Measurements from ENCODE around the gene FMN1.

Gene FMN1

GRCh38 chr15:33008284-33008995, 186.1 kb downstream of the FMN1 start:
- Histone ChIP-seq H3K27me3 (replicated peaks) (no peaks in the 10 kb centered on the region), H3K27ac (peak overlapping the region; percentile 80), H3K4me3 (ENCODE audit: low read depth, low read length) (no peak overlapping the region), H3K36me3 (replicated peaks) (no peaks in the 10 kb centered on the region)
- in situ Hi-C loops (cut with HindIII; ENCODE audit: low pct_ligation_motif_present, low sequenced_read_pairs) = loop anchor here (25.0 kb wide), 1 partner anchor 129 kb away; no protein-coding TSS in a partner anchor
- no peak for TF ChIP-seq CTCF (IDR thresholded peaks at IDR 0.05; ENCODE audit: low read depth, low read length, missing control alignments)
- DNase-seq = peak; percentile 90

GRCh38 chr15:33007303-33007855, 187.1 kb downstream of the FMN1 start:
- H3K27me3 ChIP-seq (replicated peaks) = no peaks in the 10 kb centered on the region
- TF ChIP-seq CTCF (IDR thresholded peaks at IDR 0.05; ENCODE audit: low read depth, low read length, missing control alignments) = peak; percentile 64
- peak; percentile 82 for DNase-seq
- peak overlapping the region; percentile 80 for H3K27ac ChIP-seq
- no peaks in the 10 kb centered on the region for H3K36me3 ChIP-seq (replicated peaks)
- no peak overlapping the region for H3K4me3 ChIP-seq (ENCODE audit: low read depth, low read length)
- in situ Hi-C loops (cut with HindIII; ENCODE audit: low pct_ligation_motif_present, low sequenced_read_pairs) = loop anchor here (25.0 kb wide), 1 partner anchor 130 kb away; no protein-coding TSS in a partner anchor

GRCh38 chr15:33005582-33005981, 188.9 kb downstream of the FMN1 start:
- no peak for DNase-seq
- no peaks in the 10 kb centered on the region for H3K36me3 ChIP-seq (replicated peaks)

GRCh38 chr15:33001926-33002325, 192.6 kb downstream of the FMN1 start:
- no peak for TF ChIP-seq CTCF (IDR thresholded peaks at IDR 0.05; ENCODE audit: low read depth, low read length, missing control alignments)
- no peak for DNase-seq
- Histone ChIP-seq H3K27ac (peak overlapping the region; percentile 51), H3K36me3 (replicated peaks) (peaks cover 3% of the 10 kb centered on the region), H3K27me3 (replicated peaks) (no peaks in the 10 kb centered on the region), H3K4me3 (ENCODE audit: low read depth, low read length) (no peak overlapping the region)
- in situ Hi-C loops (cut with HindIII; ENCODE audit: low pct_ligation_motif_present, low sequenced_read_pairs) = loop anchor here (25.0 kb wide), 1 partner anchor 135 kb away; no protein-coding TSS in a partner anchor

More at GRCh38 chr15:33005582-33005981, 188.9 kb downstream of the FMN1 start:
- no peak for TF ChIP-seq CTCF (IDR thresholded peaks at IDR 0.05; ENCODE audit: low read depth, low read length, missing control alignments)
- no peaks in the 10 kb centered on the region for H3K27me3 ChIP-seq (replicated peaks)
- no peak overlapping the region for H3K4me3 ChIP-seq (ENCODE audit: low read depth, low read length)
- H3K27ac ChIP-seq = peak overlapping the region; percentile 80
- in situ Hi-C loops (cut with HindIII; ENCODE audit: low pct_ligation_motif_present, low sequenced_read_pairs) = loop anchor here (25.0 kb wide), 1 partner anchor 132 kb away; no protein-coding TSS in a partner anchor

- no peak overlapping the region for H3K4me3 ChIP-seq (ENCODE audit: low read depth, low read length)
- DNase-seq = no peak
- no peak overlapping the region for H3K27ac ChIP-seq
- in situ Hi-C loops (cut with HindIII; ENCODE audit: low pct_ligation_motif_present, low sequenced_read_pairs) = loop anchor here (10.0 kb wide), 2 partner anchors 164 to 334 kb away; no protein-coding TSS in a partner anchor
- TF ChIP-seq CTCF (IDR thresholded peaks at IDR 0.05; ENCODE audit: low read depth, low read length, missing control alignments) = no peak
- no peaks in the 10 kb centered on the region for H3K27me3 ChIP-seq (replicated peaks)
- peaks cover 3% of the 10 kb centered on the region for H3K36me3 ChIP-seq (replicated peaks)
Observed at GRCh38 chr15:32998979-32999672, 195.4 kb downstream of the FMN1 start.

Data from brain microvascular endothelial cell (primary cell).